ENCODE data around the gene TMEM178B. TPM values are rescaled to one million over a fixed set of nuclear protein-coding genes. Genes with fewer than 3 reads are reported as not detected.

The TMEM178B gene
- total RNA-seq, 4 donors from 2014 or later = 0.42 to 2.5 (median 0.92) TPM

DNA sequence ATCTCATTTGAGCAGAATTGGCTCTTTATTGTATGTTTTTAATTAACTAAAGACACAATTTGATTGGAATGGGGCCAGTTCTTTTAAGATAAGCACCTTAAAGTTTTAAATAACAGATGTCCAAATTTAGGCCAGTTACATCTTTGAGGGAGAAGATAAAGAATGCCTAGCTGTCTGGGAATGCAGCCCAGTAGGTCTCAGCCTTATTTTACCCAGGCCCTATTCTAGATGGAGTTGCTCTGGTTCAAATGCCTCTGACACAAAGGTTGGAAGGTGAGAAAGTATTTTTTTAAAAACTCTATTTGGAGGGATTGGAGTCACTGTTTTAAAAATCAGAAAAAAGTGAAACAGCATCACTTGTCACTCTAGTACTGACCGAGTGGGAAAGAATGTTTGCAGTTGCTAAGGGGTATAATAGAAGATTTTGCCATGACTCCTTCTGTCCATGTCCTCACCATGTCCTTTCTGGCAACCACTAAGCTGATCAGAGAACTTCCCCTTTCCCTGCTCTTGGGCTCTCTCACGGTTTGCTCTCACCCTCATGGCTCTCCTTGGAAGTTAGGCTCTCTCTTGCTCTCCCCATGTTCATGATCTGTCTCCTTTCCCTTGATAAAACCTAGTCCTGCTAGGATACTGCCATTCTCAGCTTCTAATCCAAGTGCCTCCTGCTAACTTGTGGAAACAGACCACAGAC, 239.1 kb downstream of the TMEM178B start:
- intact Hi-C loops (cut with DNase I) = no loop called here
- Histone ChIP-seq H3K27ac (replicated peaks in 1 of 4) (no peak overlapping the region), H3K4me3 (no peak overlapping the region), H3K27me3 (no peaks in the 10 kb centered on the region), H3K9me3 (no peaks in the 10 kb centered on the region), H3K36me3 (no peaks in the 10 kb centered on the region), H3K4me1 (no peaks in the 10 kb centered on the region)
- DNase-seq (ENCODE audit: extremely low spot score) = no peak
- no peak for TF ChIP-seq EP300 (IDR thresholded peaks at IDR 0.05)
- TF ChIP-seq POLR2AphosphoS5 (IDR thresholded peaks at IDR 0.05) = no peak
- TF ChIP-seq POLR2A (IDR thresholded peaks at IDR 0.05; ENCODE audit: low read depth) = no peak
- 69% methylated on average over 2 of the region's 2 CpGs for WGBS

- peaks cover 0 to 3% (median 0%) of the 10 kb centered on the region in 4 donors for H3K4me1 ChIP-seq
- H3K36me3 ChIP-seq = no peaks in the 10 kb centered on the region
- no peaks in the 10 kb centered on the region for H3K27me3 ChIP-seq
- 72% methylated on average over 5 of the region's 5 CpGs for WGBS
- no peak overlapping the region for H3K4me3 ChIP-seq
- no peak overlapping the region for H3K27ac ChIP-seq (replicated peaks in 1 of 4)
- TF ChIP-seq POLR2AphosphoS5 (IDR thresholded peaks at IDR 0.05) (no peak), POLR2A (IDR thresholded peaks at IDR 0.05; ENCODE audit: low read depth) (no peak), EP300 (IDR thresholded peaks at IDR 0.05) (no peak)
- TF ChIP-seq, protein P1, sequence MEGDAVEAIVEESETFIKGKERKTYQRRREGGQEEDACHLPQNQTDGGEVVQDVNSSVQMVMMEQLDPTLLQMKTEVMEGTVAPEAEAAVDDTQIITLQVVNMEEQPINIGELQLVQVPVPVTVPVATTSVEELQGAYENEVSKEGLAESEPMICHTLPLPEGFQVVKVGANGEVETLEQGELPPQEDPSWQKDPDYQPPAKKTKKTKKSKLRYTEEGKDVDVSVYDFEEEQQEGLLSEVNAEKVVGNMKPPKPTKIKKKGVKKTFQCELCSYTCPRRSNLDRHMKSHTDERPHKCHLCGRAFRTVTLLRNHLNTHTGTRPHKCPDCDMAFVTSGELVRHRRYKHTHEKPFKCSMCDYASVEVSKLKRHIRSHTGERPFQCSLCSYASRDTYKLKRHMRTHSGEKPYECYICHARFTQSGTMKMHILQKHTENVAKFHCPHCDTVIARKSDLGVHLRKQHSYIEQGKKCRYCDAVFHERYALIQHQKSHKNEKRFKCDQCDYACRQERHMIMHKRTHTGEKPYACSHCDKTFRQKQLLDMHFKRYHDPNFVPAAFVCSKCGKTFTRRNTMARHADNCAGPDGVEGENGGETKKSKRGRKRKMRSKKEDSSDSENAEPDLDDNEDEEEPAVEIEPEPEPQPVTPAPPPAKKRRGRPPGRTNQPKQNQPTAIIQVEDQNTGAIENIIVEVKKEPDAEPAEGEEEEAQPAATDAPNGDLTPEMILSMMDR (IDR thresholded peaks at IDR 0.05) = no peak
- no peaks in the 10 kb centered on the region for H3K9me3 ChIP-seq
- no peak for DNase-seq (ENCODE audit: extremely low spot score)
- intact Hi-C loops (cut with DNase I) = no loop called here
Measured at GRCh38 chr7:141313896-141314295, 240.0 kb downstream of the TMEM178B start.

- Histone ChIP-seq H3K4me3 (no peak overlapping the region), H3K36me3 (no peaks in the 10 kb centered on the region), H3K27me3 (no peaks in the 10 kb centered on the region), H3K4me1 (peaks cover 0 to 8% (median 0%) of the 10 kb centered on the region in 4 donors), H3K27ac (replicated peaks in 1 of 4) (no peak overlapping the region), H3K9me3 (no peaks in the 10 kb centered on the region)
- 87% methylated on average over 3 of the region's 3 CpGs for WGBS
- TF ChIP-seq, protein P1 (IDR thresholded peaks at IDR 0.05) = no peak
- TF ChIP-seq POLR2A (IDR thresholded peaks at IDR 0.05; ENCODE audit: low read depth) (no peak), POLR2AphosphoS5 (IDR thresholded peaks at IDR 0.05) (no peak), EP300 (IDR thresholded peaks at IDR 0.05) (no peak)
- no peak for DNase-seq (ENCODE audit: extremely low spot score)
- intact Hi-C loops (cut with DNase I) = no loop called here
Measured at GRCh38 chr7:141317033-141317585, 243.2 kb downstream of the TMEM178B start.

GRCh38 chr7:141320287-141320686, 246.4 kb downstream of the TMEM178B start:
- 67% methylated on average over 3 of the region's 3 CpGs for WGBS
- Histone ChIP-seq H3K36me3 (no peaks in the 10 kb centered on the region), H3K4me1 (peaks cover 0 to 8% (median 6%) of the 10 kb centered on the region in 4 donors), H3K4me3 (no peak overlapping the region), H3K9me3 (no peaks in the 10 kb centered on the region), H3K27ac (replicated peaks in 1 of 4) (no peak overlapping the region), H3K27me3 (no peaks in the 10 kb centered on the region)
- intact Hi-C loops (cut with DNase I) = no loop called here
- TF ChIP-seq, protein P1 (IDR thresholded peaks at IDR 0.05) = no peak
- TF ChIP-seq POLR2A (IDR thresholded peaks at IDR 0.05; ENCODE audit: low read depth) = no peak
- no peak for TF ChIP-seq EP300 (IDR thresholded peaks at IDR 0.05)
- TF ChIP-seq POLR2AphosphoS5 (IDR thresholded peaks at IDR 0.05) = no peak
- no peak for DNase-seq (ENCODE audit: extremely low spot score)

- intact Hi-C loops (cut with DNase I) = no loop called here
- TF ChIP-seq POLR2AphosphoS5 (IDR thresholded peaks at IDR 0.05) = no peak
Measured at GRCh38 chr7:141322383-141322782, 248.5 kb downstream of the TMEM178B start.

More at GRCh38 chr7:141322383-141322782, 248.5 kb downstream of the TMEM178B start:
- WGBS = 79% methylated on average over 6 of the region's 6 CpGs
- H3K36me3 ChIP-seq = no peaks in the 10 kb centered on the region
- H3K9me3 ChIP-seq = no peaks in the 10 kb centered on the region
- no peak for DNase-seq (ENCODE audit: extremely low spot score)
- H3K4me3 ChIP-seq = no peak overlapping the region
- H3K27me3 ChIP-seq = no peaks in the 10 kb centered on the region
- H3K4me1 ChIP-seq = peaks cover 0 to 8% (median 6%) of the 10 kb centered on the region in 4 donors
- no peak overlapping the region for H3K27ac ChIP-seq (replicated peaks in 1 of 4)

Data from esophagus muscularis mucosa (tissue), 4 donors.